ENCODE data around the gene RNF224.

RNF224 gene

DNA sequence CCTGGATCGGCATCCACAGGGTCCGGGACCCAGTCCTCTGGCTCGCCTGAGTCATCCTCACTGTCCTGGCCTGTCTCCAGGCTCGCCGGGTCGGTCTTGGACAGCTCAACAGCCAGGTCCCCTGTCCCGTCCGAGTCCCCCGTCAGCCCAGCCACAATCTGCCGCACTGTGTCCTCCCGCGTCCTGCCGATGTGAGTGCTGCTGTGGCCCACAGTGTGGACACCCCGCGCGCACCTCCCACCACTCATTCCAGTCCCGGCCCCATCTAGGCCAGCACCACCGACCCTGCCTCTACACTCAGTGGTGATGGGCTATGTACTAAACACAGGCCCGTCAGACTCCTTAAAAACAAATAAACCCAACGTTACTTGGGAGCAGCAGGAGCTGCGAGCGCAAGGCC lies 45.6 kb upstream of the RNF224 start:
- Histone ChIP-seq H3K27me3 (no peaks in the 10 kb centered on the region), H3K4me1 (no peaks in the 10 kb centered on the region), H3K36me3 (peaks cover 29% of the 10 kb centered on the region), H3K4me3 (ENCODE audit: low read depth, low read length) (no peak overlapping the region), H3K9me3 (no peaks in the 10 kb centered on the region)
- TF ChIP-seq, protein P1, sequence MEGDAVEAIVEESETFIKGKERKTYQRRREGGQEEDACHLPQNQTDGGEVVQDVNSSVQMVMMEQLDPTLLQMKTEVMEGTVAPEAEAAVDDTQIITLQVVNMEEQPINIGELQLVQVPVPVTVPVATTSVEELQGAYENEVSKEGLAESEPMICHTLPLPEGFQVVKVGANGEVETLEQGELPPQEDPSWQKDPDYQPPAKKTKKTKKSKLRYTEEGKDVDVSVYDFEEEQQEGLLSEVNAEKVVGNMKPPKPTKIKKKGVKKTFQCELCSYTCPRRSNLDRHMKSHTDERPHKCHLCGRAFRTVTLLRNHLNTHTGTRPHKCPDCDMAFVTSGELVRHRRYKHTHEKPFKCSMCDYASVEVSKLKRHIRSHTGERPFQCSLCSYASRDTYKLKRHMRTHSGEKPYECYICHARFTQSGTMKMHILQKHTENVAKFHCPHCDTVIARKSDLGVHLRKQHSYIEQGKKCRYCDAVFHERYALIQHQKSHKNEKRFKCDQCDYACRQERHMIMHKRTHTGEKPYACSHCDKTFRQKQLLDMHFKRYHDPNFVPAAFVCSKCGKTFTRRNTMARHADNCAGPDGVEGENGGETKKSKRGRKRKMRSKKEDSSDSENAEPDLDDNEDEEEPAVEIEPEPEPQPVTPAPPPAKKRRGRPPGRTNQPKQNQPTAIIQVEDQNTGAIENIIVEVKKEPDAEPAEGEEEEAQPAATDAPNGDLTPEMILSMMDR (IDR thresholded peaks at IDR 0.05; ENCODE audit: low read depth, low read length): no peak
- DNase-seq: no peak

DNA sequence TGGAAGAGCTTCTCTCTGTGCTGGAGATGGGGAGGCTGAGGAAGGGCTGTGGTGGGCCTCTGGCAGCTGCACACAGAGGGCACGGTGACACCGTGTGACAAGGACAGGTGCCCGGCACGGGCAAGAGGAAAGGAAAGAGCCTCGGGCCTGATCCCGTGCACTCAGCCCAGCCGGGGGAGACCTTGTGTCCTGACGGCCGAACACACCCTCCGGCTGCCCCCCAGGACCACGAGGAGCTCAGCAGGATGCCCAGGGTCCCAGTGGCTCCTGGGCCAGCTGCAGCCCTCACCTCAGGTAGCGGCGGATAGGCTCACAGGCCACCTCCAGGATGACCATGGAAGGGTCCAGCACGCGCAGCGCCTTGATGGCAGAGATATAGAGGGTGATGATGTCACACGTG lies 44.5 kb upstream of the RNF224 start:
- no peaks in the 10 kb centered on the region for H3K27me3 ChIP-seq
- DNase-seq: no peak
- TF ChIP-seq, protein P1 (IDR thresholded peaks at IDR 0.05; ENCODE audit: low read depth, low read length): no peak
- no peaks in the 10 kb centered on the region for H3K9me3 ChIP-seq
- H3K36me3 ChIP-seq: peaks cover 29% of the 10 kb centered on the region
- no peaks in the 10 kb centered on the region for H3K4me1 ChIP-seq
- no peak overlapping the region for H3K4me3 ChIP-seq (ENCODE audit: low read depth, low read length)

DNA sequence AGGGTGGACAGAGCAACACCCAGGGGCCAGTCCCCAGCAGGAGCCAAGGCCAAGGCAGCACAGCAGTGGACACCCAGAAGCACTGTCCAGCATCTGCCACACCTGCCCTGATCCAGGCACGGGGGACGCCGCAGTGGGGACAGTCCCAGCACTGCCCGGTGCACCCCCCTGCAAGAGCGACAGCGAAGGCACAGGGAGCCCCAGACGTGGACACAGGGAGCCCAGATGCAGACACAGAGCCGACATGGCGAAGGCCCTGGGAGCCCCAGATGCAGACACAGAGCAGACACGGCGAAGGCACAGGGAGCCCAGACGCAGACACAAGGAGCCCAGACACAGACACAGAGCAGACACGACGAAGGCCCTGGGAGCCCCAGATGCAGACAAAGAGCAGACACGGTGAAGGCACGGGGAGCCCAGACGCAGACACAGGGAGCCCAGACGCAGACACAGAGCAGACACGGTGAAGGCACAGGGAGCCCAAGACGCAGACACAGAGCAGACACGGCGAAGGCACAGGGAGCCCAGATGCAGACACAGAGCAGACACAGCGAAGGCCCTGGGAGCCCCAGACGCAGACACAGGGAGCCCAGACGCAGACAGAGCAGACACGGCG lies 43.2 kb upstream of the RNF224 start:
- Histone ChIP-seq H3K27me3 (no peaks in the 10 kb centered on the region), H3K36me3 (peaks cover 29% of the 10 kb centered on the region), H3K4me3 (ENCODE audit: low read depth, low read length) (no peak overlapping the region), H3K9me3 (no peaks in the 10 kb centered on the region), H3K4me1 (no peaks in the 10 kb centered on the region)
- no peak for DNase-seq
- TF ChIP-seq, protein P1 (IDR thresholded peaks at IDR 0.05; ENCODE audit: low read depth, low read length): no peak

DNA sequence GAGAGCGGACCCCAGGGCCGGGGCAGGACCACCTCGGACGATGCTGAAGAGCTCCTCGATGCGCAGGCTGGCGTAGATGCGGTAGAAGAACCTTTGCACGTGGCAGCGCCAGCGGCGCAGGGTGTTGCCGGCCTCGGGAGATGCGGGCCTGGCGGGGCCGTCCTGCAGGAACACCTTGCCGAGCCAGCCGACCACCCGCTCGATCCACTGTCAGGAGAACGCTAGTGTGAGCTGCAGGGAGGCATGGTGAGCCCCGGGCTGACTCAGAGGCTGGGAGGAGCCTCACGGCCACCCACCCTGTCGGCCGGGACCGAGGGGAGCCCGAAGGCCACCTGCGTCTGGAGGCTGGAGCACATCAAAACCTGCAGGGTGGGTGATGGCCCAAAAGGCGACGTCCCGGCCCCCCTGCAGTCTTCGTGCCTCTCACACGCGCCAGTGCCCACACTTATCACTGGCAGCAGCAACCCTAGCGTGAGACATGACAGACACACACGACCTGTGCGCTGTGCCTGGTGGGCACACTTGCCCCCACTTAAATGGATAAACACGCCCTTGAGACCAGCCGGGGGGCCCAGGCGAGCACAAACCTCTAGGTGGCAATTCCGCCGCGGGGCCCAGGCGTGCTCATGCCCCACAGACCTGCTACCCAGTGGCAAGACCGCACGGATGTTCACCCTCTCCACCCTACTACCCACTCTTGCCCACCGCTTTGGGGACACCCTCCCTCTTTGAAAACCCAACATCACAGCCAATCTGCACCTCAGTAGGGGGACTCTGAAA lies 42.2 kb upstream of the RNF224 start:
- no peaks in the 10 kb centered on the region for H3K9me3 ChIP-seq
- H3K4me1 ChIP-seq: no peaks in the 10 kb centered on the region
- no peak overlapping the region for H3K4me3 ChIP-seq (ENCODE audit: low read depth, low read length)
- DNase-seq: no peak
- peaks cover 29% of the 10 kb centered on the region for H3K36me3 ChIP-seq
- TF ChIP-seq, protein P1 (IDR thresholded peaks at IDR 0.05; ENCODE audit: low read depth, low read length): no peak
- no peaks in the 10 kb centered on the region for H3K27me3 ChIP-seq

DNA sequence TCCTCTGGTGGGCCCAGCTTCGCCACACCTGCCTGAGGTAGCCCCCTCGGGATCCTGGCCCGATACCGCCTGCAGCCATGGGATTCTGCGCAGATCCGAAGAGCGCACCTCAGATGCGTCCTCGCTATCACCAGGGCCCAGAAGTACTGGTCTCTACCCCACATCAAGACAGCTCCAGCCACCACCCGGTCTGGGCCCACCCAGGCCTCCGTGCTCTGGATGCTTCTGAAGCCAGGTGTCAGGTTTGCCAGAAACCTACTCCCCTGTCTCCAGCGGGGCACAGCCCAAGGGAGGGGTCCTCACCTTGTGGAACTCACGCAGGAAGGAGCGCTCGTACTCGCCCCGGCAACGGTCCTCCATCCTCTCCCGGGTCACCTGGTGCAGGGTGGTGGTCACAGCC lies 41.4 kb upstream of the RNF224 start:
- H3K4me1 ChIP-seq: no peaks in the 10 kb centered on the region
- H3K36me3 ChIP-seq: peaks cover 23% of the 10 kb centered on the region
- no peaks in the 10 kb centered on the region for H3K27me3 ChIP-seq
- DNase-seq: no peak
- TF ChIP-seq, protein P1 (IDR thresholded peaks at IDR 0.05; ENCODE audit: low read depth, low read length): no peak
- no peaks in the 10 kb centered on the region for H3K9me3 ChIP-seq
- no peak overlapping the region for H3K4me3 ChIP-seq (ENCODE audit: low read depth, low read length)

DNA sequence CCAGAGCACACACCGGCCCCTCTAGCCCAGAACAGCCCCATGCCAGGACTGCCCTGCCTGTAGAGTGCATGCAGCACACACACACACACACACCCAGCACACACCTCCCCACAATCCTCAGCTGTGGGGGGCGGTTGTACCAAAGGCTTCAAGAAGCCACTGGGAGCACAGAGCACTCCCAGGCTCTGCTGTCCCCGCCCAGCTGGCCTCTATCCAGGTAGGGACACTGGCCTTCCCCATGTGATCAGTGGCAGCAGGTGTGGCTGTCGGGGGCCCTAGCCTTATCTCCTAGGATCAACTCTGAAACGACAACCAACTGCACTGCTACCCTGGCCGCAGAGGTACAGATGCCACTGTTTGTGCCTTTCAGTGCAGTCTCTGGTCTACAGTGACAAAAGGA lies 40.9 kb upstream of the RNF224 start:
- no peak for DNase-seq
- no peaks in the 10 kb centered on the region for H3K4me1 ChIP-seq
- H3K27me3 ChIP-seq: no peaks in the 10 kb centered on the region
- H3K36me3 ChIP-seq: peaks cover 18% of the 10 kb centered on the region
- TF ChIP-seq, protein P1 (IDR thresholded peaks at IDR 0.05; ENCODE audit: low read depth, low read length): no peak
- no peaks in the 10 kb centered on the region for H3K9me3 ChIP-seq
- H3K4me3 ChIP-seq (ENCODE audit: low read depth, low read length): no peak overlapping the region

All from BE2C (cell line).